Sigmoid colon (tissue), 7 donors: ENCODE results near the gene DIS3L2. TPM values are rescaled to one million over a fixed set of nuclear protein-coding genes. Genes with fewer than 3 reads are reported as not detected.

Experiments
- DNase-seq: peaks from one replicate; pipeline ENCODE4 v3.0.0-alpha.2; 2019
- H3K27ac ChIP-seq, 4 donors: fragments of 200-600 bp; sonication (generic); one replicate each; pipeline ENCODE4 v1.5.1; 2016 to 2019; ENCODE audit warnings: mild to moderate bottlenecking in 1 of 4
- H3K27me3 ChIP-seq, 3 donors: fragments of 200-600 bp; sonication (generic); one replicate each; pipeline ENCODE4 v1.5.1; 2019; ENCODE audit warnings: mild to moderate bottlenecking in 1 of 3
- H3K36me3 ChIP-seq, 4 donors: fragments of 200-600 bp; sonication (generic); one replicate each; pipeline ENCODE4 v1.5.1; 2016 to 2019
- H3K4me1 ChIP-seq, 4 donors: fragments of 200-600 bp; sonication (generic); one replicate each; pipeline ENCODE4 v1.5.1; 2017 to 2019
- H3K4me3 ChIP-seq, 4 donors: fragments of 200-600 bp; sonication (generic); one replicate each; pipeline ENCODE4 v1.5.1; 2017 to 2019; ENCODE audit warnings: mild to moderate bottlenecking in 2 of 4, moderate library complexity in 1 of 4
- H3K9me3 ChIP-seq, 4 donors: fragments of 200-600 bp in 3 of 4; sonication (generic) in 3 of 4; one replicate each; pipeline versions ENCODE4 v1.5.1 to v1.6.1; 2013 to 2019
- EP300 ChIP-seq, 4 donors: sonication (generic); formaldehyde crosslinking; IDR thresholded peaks; one replicate each; pipeline ENCODE4 v1.6.1; 2017; ENCODE audit warnings: antibody characterized with exemption in 4 of 4
- POLR2A ChIP-seq, 2 donors: fragments of 450-650 bp; IDR thresholded peaks; one replicate each; pipeline ENCODE4 v1.6.1; 2016; ENCODE audit warnings: antibody characterized with exemption in 2 of 2, mild to moderate bottlenecking in 2 of 2, moderate library complexity in 2 of 2
- POLR2AphosphoS5 ChIP-seq, 4 donors: sonication (generic); formaldehyde crosslinking; IDR thresholded peaks; one replicate each; pipeline ENCODE4 v1.6.1; 2017; ENCODE audit warnings: antibody characterized with exemption in 4 of 4
- WGBS, 2 donors: extraction: QIAGEN DNeasy Blood & Tissue Kit; methylation state at CpG; one replicate each; pipeline ENCODE4 v1.1.7; 2013; 5-methylcytosine and 5-hydroxymethylcytosine counted together
- intact Hi-C: fragments of 100-400 bp; cut with DNase I; formaldehyde crosslinking; loops from one replicate; pipeline ENCODE4 v1.15.1; 2023
- polyA plus RNA-seq, 3 donors: library from polyadenylated mRNA; stranded (reverse); fragments of 200-250 nt; gene quantifications; one replicate each; pipeline ENCODE4 v1.2.3, GENCODE V29; 2013
- total RNA-seq, 4 donors: library from RNA; depleted of rRNA; stranded (reverse); fragments of >200 nt; gene quantifications; one replicate each; pipeline ENCODE4 v1.1.0, GENCODE V29; 2016
- TF ChIP-seq, protein P1 (sequence below), 4 experiments: fragments of 450-650 bp in 3 of 4; fragments of 200-600 bp in 1 of 4; IDR thresholded peaks; one replicate each; pipeline ENCODE4 v1.5.1; 2016 to 2019; ENCODE audit warnings: antibody characterized with exemption in 4 of 4, mild to moderate bottlenecking in 3 of 4, moderate library complexity in 2 of 4
- donor health status: healthy with polysubstance abuse.
- donor health status: Bipolar disorder and iron deficiency.
- donor health status: healthy.

Gene DIS3L2
- total and polyA plus RNA-seq, 7 donors, result 8.8 to 37.9 (median 22.5) TPM

DNA sequence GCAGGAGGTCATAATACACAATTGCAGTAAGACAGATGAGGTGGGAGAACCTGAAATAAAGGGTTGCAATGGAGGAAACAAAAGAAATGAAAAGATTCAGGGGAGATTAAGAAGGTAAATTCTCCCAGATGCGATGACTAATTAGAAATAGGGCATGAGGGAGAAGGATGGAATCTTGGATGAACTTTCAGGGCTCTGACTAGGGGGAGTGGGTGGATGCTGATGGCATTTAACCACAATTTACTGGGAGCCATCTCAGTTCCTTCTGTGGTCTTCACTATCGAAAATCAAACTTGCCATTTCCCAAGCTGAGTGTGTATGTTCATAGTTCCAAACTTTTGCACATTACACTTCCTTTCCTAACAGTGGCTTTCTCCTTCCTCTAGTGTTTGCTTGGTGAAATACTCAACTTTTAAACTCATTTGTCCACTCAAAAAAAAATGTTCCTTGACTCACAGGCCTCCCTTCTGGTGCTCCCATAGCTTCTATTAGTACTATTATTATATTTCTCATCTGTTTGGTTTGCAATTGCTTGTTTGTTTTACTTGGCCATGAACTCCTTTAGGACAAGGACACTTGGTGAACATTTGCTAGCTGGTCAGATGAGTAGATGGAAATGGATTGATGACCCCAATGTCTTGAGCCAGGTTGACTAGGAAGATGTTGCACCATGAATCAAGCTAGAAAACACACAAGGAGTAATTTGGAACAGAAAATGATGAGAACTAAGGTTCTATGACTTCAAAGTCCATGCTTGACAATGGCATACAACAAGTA, 178.5 kb downstream of the DIS3L2 start:
- H3K4me3 ChIP-seq, result no peak overlapping the region
- intact Hi-C loops, result loop anchor here (10.0 kb wide), 1 partner anchor 185 kb away; no protein-coding TSS in a partner anchor
- H3K9me3 ChIP-seq, result no peaks in the 10 kb centered on the region
- H3K4me1 ChIP-seq, result no peaks in the 10 kb centered on the region
- no peak for DNase-seq
- no peaks in the 10 kb centered on the region for H3K27me3 ChIP-seq
- no peak overlapping the region for H3K27ac ChIP-seq
- 88 to 96% methylated on average over 2 of the region's 2 CpGs for WGBS, 2 donors
- H3K36me3 ChIP-seq, result peaks cover 0 to 14% (median 0%) of the 10 kb centered on the region in 4 donors
- TF ChIP-seq POLR2A (IDR thresholded peaks at IDR 0.05), result no peak
- no peak for TF ChIP-seq EP300 (IDR thresholded peaks at IDR 0.05)
- TF ChIP-seq POLR2AphosphoS5 (IDR thresholded peaks at IDR 0.05), result no peak
- TF ChIP-seq, protein P1, sequence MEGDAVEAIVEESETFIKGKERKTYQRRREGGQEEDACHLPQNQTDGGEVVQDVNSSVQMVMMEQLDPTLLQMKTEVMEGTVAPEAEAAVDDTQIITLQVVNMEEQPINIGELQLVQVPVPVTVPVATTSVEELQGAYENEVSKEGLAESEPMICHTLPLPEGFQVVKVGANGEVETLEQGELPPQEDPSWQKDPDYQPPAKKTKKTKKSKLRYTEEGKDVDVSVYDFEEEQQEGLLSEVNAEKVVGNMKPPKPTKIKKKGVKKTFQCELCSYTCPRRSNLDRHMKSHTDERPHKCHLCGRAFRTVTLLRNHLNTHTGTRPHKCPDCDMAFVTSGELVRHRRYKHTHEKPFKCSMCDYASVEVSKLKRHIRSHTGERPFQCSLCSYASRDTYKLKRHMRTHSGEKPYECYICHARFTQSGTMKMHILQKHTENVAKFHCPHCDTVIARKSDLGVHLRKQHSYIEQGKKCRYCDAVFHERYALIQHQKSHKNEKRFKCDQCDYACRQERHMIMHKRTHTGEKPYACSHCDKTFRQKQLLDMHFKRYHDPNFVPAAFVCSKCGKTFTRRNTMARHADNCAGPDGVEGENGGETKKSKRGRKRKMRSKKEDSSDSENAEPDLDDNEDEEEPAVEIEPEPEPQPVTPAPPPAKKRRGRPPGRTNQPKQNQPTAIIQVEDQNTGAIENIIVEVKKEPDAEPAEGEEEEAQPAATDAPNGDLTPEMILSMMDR (IDR thresholded peaks at IDR 0.05), result no peak

DNA sequence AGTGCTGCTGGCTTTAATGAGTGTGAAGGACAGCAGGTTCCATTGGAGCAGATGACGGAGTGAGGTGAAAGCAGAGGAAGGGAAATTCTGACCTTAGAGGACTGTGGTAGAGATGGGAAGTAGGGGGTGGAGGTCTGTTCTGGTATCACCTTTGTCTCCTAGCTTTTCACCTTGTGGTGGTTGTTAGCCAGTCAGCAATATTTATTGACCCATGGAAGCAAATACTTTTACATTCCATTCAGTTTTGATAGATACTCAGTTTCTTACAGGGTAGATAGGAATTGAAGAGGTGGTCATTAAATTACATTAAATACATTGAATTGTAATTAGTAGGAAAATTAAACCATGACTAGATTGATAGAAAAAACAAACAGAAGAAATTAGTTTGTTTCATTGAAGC, 180.1 kb downstream of the DIS3L2 start:
- no peak for DNase-seq
- TF ChIP-seq, protein P1 (IDR thresholded peaks at IDR 0.05), result no peak
- no peak for TF ChIP-seq POLR2A (IDR thresholded peaks at IDR 0.05)
- TF ChIP-seq POLR2AphosphoS5 (IDR thresholded peaks at IDR 0.05), result no peak
- no peak for TF ChIP-seq EP300 (IDR thresholded peaks at IDR 0.05)
- Histone ChIP-seq H3K9me3 (no peaks in the 10 kb centered on the region), H3K4me1 (no peaks in the 10 kb centered on the region), H3K27ac (no peak overlapping the region), H3K27me3 (no peaks in the 10 kb centered on the region), H3K36me3 (peaks cover 0 to 8% (median 0%) of the 10 kb centered on the region in 4 donors), H3K4me3 (no peak overlapping the region)
- WGBS, 2 donors, result 97 to 98% methylated on average over 1 of the region's 1 CpG
- intact Hi-C loops, result loop anchor here (10.0 kb wide), 1 partner anchor 183 kb away; no protein-coding TSS in a partner anchor

DNA sequence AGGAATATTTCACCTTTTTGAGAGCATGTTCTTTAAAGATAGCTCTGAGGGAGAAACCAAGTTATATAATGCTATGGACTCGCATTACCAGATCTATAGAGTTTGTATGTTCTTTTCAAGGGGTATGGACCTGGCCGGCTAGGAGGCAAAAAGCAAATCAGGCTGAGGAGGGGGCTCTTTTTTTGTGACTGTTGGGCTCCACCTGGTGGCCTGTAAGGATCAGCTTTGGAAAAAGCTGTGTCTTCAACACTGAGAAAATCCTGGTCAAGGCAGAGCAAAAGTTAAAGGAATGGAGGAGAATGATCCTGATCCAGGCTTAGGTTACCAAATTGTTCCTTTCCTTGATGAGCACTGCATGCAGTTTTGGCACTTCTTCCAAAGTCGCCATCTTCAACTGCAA, 180.5 kb downstream of the DIS3L2 start:
- Histone ChIP-seq H3K4me3 (no peak overlapping the region), H3K36me3 (peaks cover 0 to 3% (median 0%) of the 10 kb centered on the region in 4 donors), H3K27ac (no peak overlapping the region), H3K27me3 (no peaks in the 10 kb centered on the region), H3K4me1 (no peaks in the 10 kb centered on the region), H3K9me3 (no peaks in the 10 kb centered on the region)
- 65 to 71% methylated on average over 3 of the region's 3 CpGs for WGBS, 2 donors
- DNase-seq, result no peak
- intact Hi-C loops, result loop anchor here (1.0 to 10.0 kb wide), 2 partner anchors 183 to 217 kb away; no protein-coding TSS in a partner anchor
- TF ChIP-seq, protein P1 (IDR thresholded peaks at IDR 0.05), result peak; percentile 25 to 40 (median 34)
- TF ChIP-seq POLR2A (IDR thresholded peaks at IDR 0.05), result no peak

DNA sequence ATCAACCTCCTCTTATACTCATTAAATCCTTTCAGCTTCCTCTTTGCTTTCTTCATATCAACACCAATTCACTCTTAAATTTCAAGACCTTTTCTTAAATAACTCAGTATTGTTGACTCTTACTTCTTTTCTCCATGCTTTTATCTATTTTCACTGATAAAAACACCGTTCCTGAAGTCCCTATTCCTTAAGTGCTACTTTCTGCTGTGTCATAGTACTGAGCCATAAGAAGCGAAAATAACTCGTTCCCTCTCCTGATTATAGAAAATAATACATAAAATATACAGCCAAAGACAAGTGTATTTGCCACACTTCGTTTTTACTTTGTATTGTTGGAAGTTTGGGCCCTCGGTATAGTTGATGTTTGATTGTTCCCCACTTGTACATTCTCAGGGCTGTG, 181.0 kb downstream of the DIS3L2 start:
- Histone ChIP-seq H3K9me3 (no peaks in the 10 kb centered on the region), H3K27ac (no peak overlapping the region), H3K4me3 (no peak overlapping the region), H3K36me3 (no peaks in the 10 kb centered on the region), H3K4me1 (no peaks in the 10 kb centered on the region), H3K27me3 (no peaks in the 10 kb centered on the region)
- intact Hi-C loops, result loop anchor here (1.0 to 10.0 kb wide), 2 partner anchors 182 to 217 kb away; no protein-coding TSS in a partner anchor
- 96 to 97% methylated on average over 5 of the region's 5 CpGs for WGBS, 2 donors
- no peak for DNase-seq
- TF ChIP-seq, protein P1 (IDR thresholded peaks at IDR 0.05), result no peak
- TF ChIP-seq POLR2AphosphoS5 (IDR thresholded peaks at IDR 0.05) (no peak), POLR2A (IDR thresholded peaks at IDR 0.05) (no peak), EP300 (IDR thresholded peaks at IDR 0.05) (no peak)
